ENCODE results near the gene LAYN.

The LAYN gene

DNA sequence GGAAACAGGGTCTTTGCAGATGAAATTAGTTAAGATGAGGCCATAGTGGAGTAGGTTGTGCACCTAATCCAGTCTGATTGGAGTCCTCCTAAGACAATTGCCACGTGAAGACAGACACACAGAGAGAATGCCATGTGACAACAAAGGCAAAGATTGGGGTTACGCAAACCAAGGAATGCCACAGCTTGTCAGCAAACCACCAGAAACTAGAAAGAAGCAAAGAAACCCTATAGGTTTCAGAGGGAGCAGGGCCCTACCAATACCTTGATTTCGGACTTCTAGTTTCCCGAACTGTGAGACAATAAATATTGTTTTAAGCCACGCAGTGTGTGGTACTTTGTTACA lies 8.2 kb upstream of the LAYN start:
- FAIRE-seq (peak; percentile 72), DNase-seq (ENCODE audit: insufficient read length) (no peak)
- no peak for TF ChIP-seq POLR2A (IDR thresholded peaks at IDR 0.05; ENCODE audit: low read depth, low read length)
- TF ChIP-seq POLR2AphosphoS5 (IDR thresholded peaks at IDR 0.05; ENCODE audit: low read depth, low read length): no peak
- no peak for TF ChIP-seq TAF1 (IDR thresholded peaks at IDR 0.05; ENCODE audit: borderline replicate concordance, low read depth, low read length)

- DNase-seq (ENCODE audit: insufficient read length) (no peak), FAIRE-seq (no peak)
- TF ChIP-seq POLR2AphosphoS5 (IDR thresholded peaks at IDR 0.05; ENCODE audit: low read depth, low read length) (no peak), POLR2A (IDR thresholded peaks at IDR 0.05; ENCODE audit: low read depth, low read length) (no peak), TAF1 (IDR thresholded peaks at IDR 0.05; ENCODE audit: borderline replicate concordance, low read depth, low read length) (no peak)
These were observed 5.2 kb upstream of the LAYN start for GRCh38 chr11:111535281-111535680.

DNA sequence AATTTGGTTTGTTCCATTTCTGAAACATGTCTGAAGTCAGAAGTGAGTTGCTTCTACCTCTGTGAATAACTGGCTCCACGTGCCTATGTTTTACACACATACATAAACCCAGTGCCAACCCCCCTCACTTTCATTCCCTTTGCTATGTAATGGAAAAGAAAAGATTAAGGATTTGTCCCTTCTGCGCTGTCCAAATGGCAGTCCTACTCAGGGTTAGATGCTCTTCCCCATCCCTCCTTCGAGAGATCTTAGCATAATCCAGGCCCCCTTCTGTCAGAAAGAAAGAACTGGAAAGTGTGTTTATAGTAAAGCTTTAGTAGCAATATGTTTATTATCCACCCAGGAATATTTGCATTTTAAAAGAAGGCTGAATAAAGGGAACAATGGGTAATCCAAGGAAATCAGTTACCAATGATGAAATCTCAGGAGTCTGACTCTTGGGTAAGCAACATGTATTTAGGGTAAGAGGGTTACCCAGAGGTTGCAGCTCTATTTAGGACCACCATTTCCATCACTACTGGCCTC lies 3.1 kb upstream of the LAYN start:
- no peak for DNase-seq (ENCODE audit: insufficient read length)
- no peak for TF ChIP-seq POLR2A (IDR thresholded peaks at IDR 0.05; ENCODE audit: low read depth, low read length)
- TF ChIP-seq TAF1 (IDR thresholded peaks at IDR 0.05; ENCODE audit: borderline replicate concordance, low read depth, low read length): no peak
- TF ChIP-seq POLR2AphosphoS5 (IDR thresholded peaks at IDR 0.05; ENCODE audit: low read depth, low read length): no peak
- FAIRE-seq: peak; percentile 30

DNA sequence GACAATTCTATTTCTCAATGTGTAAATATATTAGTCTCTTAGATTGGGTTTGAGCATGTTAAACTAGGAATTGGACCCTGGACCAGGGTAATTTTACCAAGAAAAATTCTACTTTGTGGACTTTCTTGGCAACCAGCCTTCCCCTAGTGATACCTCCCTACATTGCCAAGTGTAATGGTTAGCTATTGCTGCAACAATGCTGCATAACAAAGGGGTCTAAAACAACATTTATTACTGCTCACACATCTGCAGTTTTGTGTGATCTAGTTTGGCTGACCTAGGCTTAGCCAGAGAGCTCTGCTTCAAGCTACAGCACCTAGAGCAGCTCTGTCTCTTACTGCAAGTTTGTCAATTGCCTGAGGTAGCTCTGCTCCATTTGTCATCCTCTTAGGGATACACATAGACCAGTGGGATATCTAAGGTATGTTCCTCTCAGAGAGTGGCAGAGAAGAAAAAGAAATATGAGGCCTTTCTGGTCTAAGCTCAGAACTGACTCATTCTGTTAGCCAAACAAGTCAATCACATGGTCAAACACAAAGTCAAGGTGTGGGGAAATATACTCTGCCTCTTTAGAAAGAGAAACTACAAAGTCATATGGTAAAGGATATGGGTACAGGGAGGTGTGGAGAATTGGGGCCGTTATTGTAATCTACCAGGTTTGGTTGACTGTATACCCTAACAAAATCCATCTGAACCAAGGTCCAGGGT lies 2.0 kb upstream of the LAYN start:
- FAIRE-seq: peak; percentile 76
- DNase-seq (ENCODE audit: insufficient read length): no peak
- no peak for TF ChIP-seq TAF1 (IDR thresholded peaks at IDR 0.05; ENCODE audit: borderline replicate concordance, low read depth, low read length)
- no peak for TF ChIP-seq POLR2AphosphoS5 (IDR thresholded peaks at IDR 0.05; ENCODE audit: low read depth, low read length)
- TF ChIP-seq POLR2A (IDR thresholded peaks at IDR 0.05; ENCODE audit: low read depth, low read length): no peak

- no peak for FAIRE-seq
- TF ChIP-seq TAF1 (IDR thresholded peaks at IDR 0.05; ENCODE audit: borderline replicate concordance, low read depth, low read length): no peak
- TF ChIP-seq POLR2AphosphoS5 (IDR thresholded peaks at IDR 0.05; ENCODE audit: low read depth, low read length): no peak
- no peak for TF ChIP-seq POLR2A (IDR thresholded peaks at IDR 0.05; ENCODE audit: low read depth, low read length)
- DNase-seq (ENCODE audit: insufficient read length): no peak
These were observed 950 bp upstream of the LAYN start for GRCh38 chr11:111539426-111540113.

- TF ChIP-seq TAF1 (IDR thresholded peaks at IDR 0.05; ENCODE audit: borderline replicate concordance, low read depth, low read length) (no peak), POLR2A (IDR thresholded peaks at IDR 0.05; ENCODE audit: low read depth, low read length) (no peak), POLR2AphosphoS5 (IDR thresholded peaks at IDR 0.05; ENCODE audit: low read depth, low read length) (no peak)
- DNase-seq (ENCODE audit: insufficient read length): no peak
These were observed 375 bp downstream of the LAYN start for GRCh38 chr11:111540937-111541253.

DNA sequence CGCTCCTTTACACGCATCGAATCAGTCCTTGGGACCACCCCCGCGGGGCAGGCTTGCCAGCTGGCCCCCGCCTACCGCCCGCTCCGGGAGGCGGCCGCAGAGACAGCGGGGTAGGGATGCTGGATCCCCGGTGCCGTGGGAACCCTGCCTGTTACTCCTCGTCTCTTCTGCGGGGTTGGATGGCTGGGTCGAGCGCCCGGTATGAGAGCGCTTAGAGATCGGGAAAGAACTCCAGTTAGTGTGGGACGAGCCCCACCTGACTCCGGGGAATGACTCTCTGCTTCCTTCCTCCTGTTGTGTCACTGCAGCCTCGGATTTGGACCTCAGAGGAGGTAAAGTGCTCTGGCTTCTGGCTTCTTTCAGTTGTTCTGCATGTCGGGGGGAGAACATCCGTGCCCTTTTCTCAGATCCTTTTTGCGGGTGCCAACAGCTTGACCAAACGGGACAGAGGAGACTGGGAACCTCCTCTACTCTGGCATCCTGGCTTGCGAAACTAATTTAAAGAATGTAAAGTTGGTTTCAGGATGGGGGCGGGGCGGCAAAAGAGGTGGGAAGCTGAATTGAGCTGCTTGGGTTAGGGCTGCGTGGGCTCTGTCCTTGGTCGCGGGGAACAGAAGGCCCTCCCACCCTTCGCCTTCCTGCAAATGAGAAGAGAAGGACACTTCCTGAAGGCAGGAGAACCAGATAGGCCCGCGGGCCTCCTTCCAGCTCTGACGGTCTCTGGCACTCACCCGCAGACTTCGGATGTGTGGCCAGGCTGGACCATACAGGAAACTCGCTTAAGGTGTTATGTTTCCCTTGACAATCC lies 938 bp downstream of the LAYN start:
- FAIRE-seq: peak; percentile 65
- no peak for DNase-seq (ENCODE audit: insufficient read length)
- TF ChIP-seq TAF1 (IDR thresholded peaks at IDR 0.05; ENCODE audit: borderline replicate concordance, low read depth, low read length): no peak
- TF ChIP-seq POLR2AphosphoS5 (IDR thresholded peaks at IDR 0.05; ENCODE audit: low read depth, low read length): no peak
- no peak for TF ChIP-seq POLR2A (IDR thresholded peaks at IDR 0.05; ENCODE audit: low read depth, low read length)

More at GRCh38 chr11:111540937-111541253, 375 bp downstream of the LAYN start:
- FAIRE-seq: no peak

- no peak for FAIRE-seq
- no peak for DNase-seq (ENCODE audit: insufficient read length)
- TF ChIP-seq POLR2AphosphoS5 (IDR thresholded peaks at IDR 0.05; ENCODE audit: low read depth, low read length) (no peak), TAF1 (IDR thresholded peaks at IDR 0.05; ENCODE audit: borderline replicate concordance, low read depth, low read length) (no peak), POLR2A (IDR thresholded peaks at IDR 0.05; ENCODE audit: low read depth, low read length) (no peak)
These were observed 2.2 kb downstream of the LAYN start for GRCh38 chr11:111542606-111543275.

- TF ChIP-seq POLR2A (IDR thresholded peaks at IDR 0.05; ENCODE audit: low read depth, low read length) (no peak), TAF1 (IDR thresholded peaks at IDR 0.05; ENCODE audit: borderline replicate concordance, low read depth, low read length) (no peak), POLR2AphosphoS5 (IDR thresholded peaks at IDR 0.05; ENCODE audit: low read depth, low read length) (no peak)
- no peak for DNase-seq (ENCODE audit: insufficient read length)
- FAIRE-seq: no peak
These were observed 8.0 kb downstream of the LAYN start for GRCh38 chr11:111548525-111548924.

DNA sequence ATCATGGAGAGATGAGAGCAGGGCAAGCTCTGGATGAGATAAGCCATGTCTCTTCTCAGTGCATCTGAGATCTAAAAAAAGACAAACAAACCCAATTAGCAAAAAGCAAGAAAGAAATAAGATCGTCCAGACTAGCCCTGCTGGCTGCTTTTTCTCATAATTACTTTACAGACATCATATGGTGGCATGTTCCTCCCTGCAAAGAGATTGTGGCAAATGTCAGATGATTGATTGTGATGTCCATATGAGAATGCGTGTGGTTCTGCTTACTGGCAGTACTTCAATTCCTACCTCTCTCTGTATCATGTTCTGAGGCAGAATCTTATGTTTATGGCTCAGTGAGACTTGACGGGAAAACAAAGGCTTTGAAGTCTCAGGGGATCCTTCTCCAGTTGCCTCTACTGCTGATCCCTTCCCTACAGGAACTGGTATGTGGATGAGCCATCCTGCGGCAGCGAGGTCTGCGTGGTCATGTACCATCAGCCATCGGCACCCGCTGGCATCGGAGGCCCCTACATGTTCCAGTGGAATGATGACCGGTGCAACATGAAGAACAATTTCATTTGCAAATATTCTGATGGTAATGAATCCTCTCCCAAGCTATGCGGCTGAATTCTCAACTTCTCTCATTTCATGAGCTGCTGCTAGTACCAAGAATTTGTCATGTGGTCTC lies 8.8 kb downstream of the LAYN start:
- no peak for TF ChIP-seq TAF1 (IDR thresholded peaks at IDR 0.05; ENCODE audit: borderline replicate concordance, low read depth, low read length)
- no peak for TF ChIP-seq POLR2AphosphoS5 (IDR thresholded peaks at IDR 0.05; ENCODE audit: low read depth, low read length)
- TF ChIP-seq POLR2A (IDR thresholded peaks at IDR 0.05; ENCODE audit: low read depth, low read length): no peak

More for the DNA sequence above, 8.8 kb downstream of the LAYN start:
- FAIRE-seq: no peak
- no peak for DNase-seq (ENCODE audit: insufficient read length)
